ENCODE results near the gene DGKG.

GRCh38 chr3:186374376-186374775 lies 12.3 kb upstream of the DGKG start:
- no peak for TF ChIP-seq EZH2 (IDR thresholded peaks at IDR 0.05)
- no peak for TF ChIP-seq POLR2AphosphoS5 (IDR thresholded peaks at IDR 0.05; ENCODE audit: borderline replicate concordance, low read depth, low read length)
- TF ChIP-seq FOXP2 (optimal IDR thresholded peaks at IDR 0.05; ENCODE audit: control extremely low read depth, extremely low read length, insufficient read depth): no peak

All from SK-N-MC (cell line).